GM19452 (cell line): ENCODE results near the gene POU4F3.

Source experiments
- ATAC-seq: cut with Tn5 transposase; IDR thresholded peaks from one replicate; pipeline ENCODE4 v1.9.1; 2021; ENCODE audit not compliant: unreplicated experiment

POU4F3 gene

GRCh38 chr5:146390469-146390868 lies 51.8 kb downstream of the POU4F3 start:
- ATAC-seq, result no peak
